WERI-Rb-1 (cell line): Measurements from ENCODE around the gene PLK5.

Experiments
- DNase-seq: peaks from one replicate; pipeline ENCODE4 v3.0.0-alpha.2; 2020
- H3K27ac ChIP-seq: fragments of 250-450 bp; sonication (Bioruptor Pico); 2 replicates; pipeline ENCODE4 v1.5.1; 2020; ENCODE audit warnings: mild to moderate bottlenecking, moderate library complexity
- H3K27me3 ChIP-seq: fragments of 250-450 bp; sonication (Bioruptor Pico); 2 replicates; pipeline ENCODE4 v1.5.1; 2021; ENCODE audit warnings: mild to moderate bottlenecking, low read depth, moderate library complexity; ENCODE audit not compliant: insufficient read depth, severe bottlenecking
- H3K36me3 ChIP-seq: fragments of 250-450 bp; sonication (Bioruptor Pico); 2 replicates; pipeline ENCODE4 v1.5.1; 2020; ENCODE audit warnings: mild to moderate bottlenecking, moderate library complexity
- H3K4me3 ChIP-seq: 2 replicates; pipeline ENCODE4 v1.5.1; 2011; ENCODE audit warnings: low read depth, mild to moderate bottlenecking, control low read depth, low read length
- H3K9me3 ChIP-seq: fragments of 250-450 bp; sonication (Bioruptor Pico); 2 replicates; pipeline ENCODE4 v1.5.1; 2021; ENCODE audit warnings: mild to moderate bottlenecking, moderate library complexity; ENCODE audit not compliant: severe bottlenecking
- CTCF ChIP-seq: IDR thresholded peaks from 2 replicates; pipeline ENCODE4 v1.5.1; 2011; ENCODE audit warnings: low read depth, mild to moderate bottlenecking, control low read depth, inconsistent platforms, low read length

Gene PLK5

GRCh38 chr19:1486720-1487575 lies 36.9 kb upstream of the PLK5 start:
- no peak for TF ChIP-seq CTCF
- H3K27me3 ChIP-seq = no peaks in the 10 kb centered on the region
- no peaks in the 10 kb centered on the region for H3K9me3 ChIP-seq
- H3K27ac ChIP-seq = no peak overlapping the region
- no peaks in the 10 kb centered on the region for H3K36me3 ChIP-seq
- H3K4me3 ChIP-seq = no peak overlapping the region
- DNase-seq = no peak

- Histone ChIP-seq H3K27me3 (no peaks in the 10 kb centered on the region), H3K9me3 (no peaks in the 10 kb centered on the region), H3K36me3 (no peaks in the 10 kb centered on the region), H3K4me3 (no peak overlapping the region), H3K27ac (no peak overlapping the region)
- no peak for TF ChIP-seq CTCF
- DNase-seq = no peak
Observed at GRCh38 chr19:1487576-1488281, 36.1 kb upstream of the PLK5 start.

- no peak for DNase-seq
- H3K9me3 ChIP-seq = no peaks in the 10 kb centered on the region
- no peak overlapping the region for H3K4me3 ChIP-seq
- no peak overlapping the region for H3K27ac ChIP-seq
- H3K27me3 ChIP-seq = no peaks in the 10 kb centered on the region
- no peak for TF ChIP-seq CTCF
- no peaks in the 10 kb centered on the region for H3K36me3 ChIP-seq
Observed at GRCh38 chr19:1488282-1488601, 35.6 kb upstream of the PLK5 start.

GRCh38 chr19:1489463-1490310 lies 34.2 kb upstream of the PLK5 start:
- Histone ChIP-seq H3K27ac (peak overlapping the region; percentile 93), H3K36me3 (no peaks in the 10 kb centered on the region), H3K27me3 (no peaks in the 10 kb centered on the region), H3K9me3 (no peaks in the 10 kb centered on the region), H3K4me3 (peak overlapping the region; percentile 56)
- no peak for TF ChIP-seq CTCF
- DNase-seq = no peak

GRCh38 chr19:1490311-1491113 lies 33.4 kb upstream of the PLK5 start, which contains the start of gene PCSK4:
Gene PCSK4 (minus strand): TSS chr19:1490350. CDS start chr19:1490346, 4 bp downstream.
- no peaks in the 10 kb centered on the region for H3K27me3 ChIP-seq
- no peaks in the 10 kb centered on the region for H3K9me3 ChIP-seq
- peak within 1 kb of the TSS; percentile 72 for H3K4me3 ChIP-seq
- no peak for TF ChIP-seq CTCF
- peak within 1 kb of the TSS; percentile 93 for H3K27ac ChIP-seq
- peak; percentile 99 for DNase-seq
- H3K36me3 ChIP-seq = no peaks in the 10 kb centered on the region
